HepG2 (cell line): Measurements from ENCODE around the gene SLC22A4. TPM values are rescaled to one million over a fixed set of nuclear protein-coding genes. Genes with fewer than 3 reads are reported as not detected.

Experiments used
- IRX3 ChIP-seq: sonication (generic); formaldehyde crosslinking; IDR thresholded peaks from 2 replicates; pipeline ENCODE4 v1.8.1; 2023; ENCODE audit warnings: mild to moderate bottlenecking, low read depth, missing genetic modification reagents, borderline replicate concordance
- NCOA1 ChIP-seq: sonication (generic); formaldehyde crosslinking; IDR thresholded peaks from 2 replicates; pipeline ENCODE4 v1.9.0; 2021; ENCODE audit warnings: missing genetic modification reagents
- NKX3-1 ChIP-seq: sonication (generic); formaldehyde crosslinking; IDR thresholded peaks from 2 replicates; pipeline ENCODE4 v1.5.0; 2020; ENCODE audit warnings: missing genetic modification reagents
- NR2F6 ChIP-seq, 2 experiments: IDR thresholded peaks; 2 replicates each; pipeline ENCODE4 v1.6.1; 2016; ENCODE audit warnings: antibody characterized with exemption in 1 of 2, mild to moderate bottlenecking in 1 of 2
- RFXANK ChIP-seq: IDR thresholded peaks from 2 replicates; pipeline ENCODE4 v1.6.1; 2016
- STAG1 ChIP-seq: sonication (generic); formaldehyde crosslinking; IDR thresholded peaks from 2 replicates; pipeline ENCODE4 v1.4.0; 2020; ENCODE audit warnings: missing genetic modification reagents
- ZNF318 ChIP-seq: sonication (generic); formaldehyde crosslinking; IDR thresholded peaks from 2 replicates; pipeline ENCODE4 v1.4.0; 2020; ENCODE audit warnings: mild to moderate bottlenecking, missing genetic modification reagents
- ZNF616 ChIP-seq: sonication (generic); formaldehyde crosslinking; IDR thresholded peaks from 2 replicates; pipeline ENCODE4 v1.5.0; 2020; ENCODE audit warnings: low read depth, mild to moderate bottlenecking, missing genetic modification reagents
- ZNF619 ChIP-seq: sonication (generic); formaldehyde crosslinking; IDR thresholded peaks from 2 replicates; pipeline ENCODE4 v1.4.0; 2020; ENCODE audit warnings: mild to moderate bottlenecking, missing genetic modification reagents
- ZNF720 ChIP-seq: sonication (generic); formaldehyde crosslinking; IDR thresholded peaks from 2 replicates; pipeline ENCODE4 v1.4.0; 2020; ENCODE audit warnings: missing genetic modification reagents
- ZUFSP ChIP-seq: sonication (generic); formaldehyde crosslinking; IDR thresholded peaks from 2 replicates; pipeline ENCODE4 v1.9.0; 2021; ENCODE audit warnings: missing genetic modification reagents, mild to moderate bottlenecking, borderline replicate concordance
- polyA plus RNA-seq, 8 experiments: library from polyadenylated mRNA; depleted of rRNA in 3 of 8; stranded (reverse) in 7 of 8; unstranded in 1 of 8; fragments of >200 nt; fragmentation: Illumina TruSeq in 4 of 8; extraction: Trizol in 4 of 8; gene quantifications; 2 replicates each; pipeline versions ENCODE4 v1.2.1 to v1.2.3, GENCODE V29; 2011 to 2016; ENCODE audit warnings: low read depth in 4 of 8, missing spikeins in 1 of 8, mixed read lengths in 1 of 8; ENCODE audit not compliant: insufficient read depth in 1 of 8
- total RNA-seq, 5 experiments: library from RNA; depleted of rRNA; stranded (reverse); fragments of >200 nt; fragmentation: Illumina TruSeq; extraction: Trizol; gene quantifications; 2 replicates each; pipeline ENCODE4 v1.2.3, GENCODE V29; 2016; ENCODE audit warnings: low read depth in 1 of 5
- TF ChIP-seq, protein P1 (sequence below): IDR thresholded peaks from 2 replicates; pipeline ENCODE4 v1.6.1; 2016
- TF ChIP-seq, protein P2 (sequence below): sonication (generic); formaldehyde crosslinking; IDR thresholded peaks from 2 replicates; pipeline ENCODE4 v1.4.0; 2020; ENCODE audit warnings: mild to moderate bottlenecking, low read depth, missing genetic modification reagents

Gene SLC22A4
- total and polyA plus RNA-seq, 2 of the 13 experiments (the other 11 are each of a cell fraction or from before 2014, with no cell fraction given): 0.33 to 0.62 TPM

DNA sequence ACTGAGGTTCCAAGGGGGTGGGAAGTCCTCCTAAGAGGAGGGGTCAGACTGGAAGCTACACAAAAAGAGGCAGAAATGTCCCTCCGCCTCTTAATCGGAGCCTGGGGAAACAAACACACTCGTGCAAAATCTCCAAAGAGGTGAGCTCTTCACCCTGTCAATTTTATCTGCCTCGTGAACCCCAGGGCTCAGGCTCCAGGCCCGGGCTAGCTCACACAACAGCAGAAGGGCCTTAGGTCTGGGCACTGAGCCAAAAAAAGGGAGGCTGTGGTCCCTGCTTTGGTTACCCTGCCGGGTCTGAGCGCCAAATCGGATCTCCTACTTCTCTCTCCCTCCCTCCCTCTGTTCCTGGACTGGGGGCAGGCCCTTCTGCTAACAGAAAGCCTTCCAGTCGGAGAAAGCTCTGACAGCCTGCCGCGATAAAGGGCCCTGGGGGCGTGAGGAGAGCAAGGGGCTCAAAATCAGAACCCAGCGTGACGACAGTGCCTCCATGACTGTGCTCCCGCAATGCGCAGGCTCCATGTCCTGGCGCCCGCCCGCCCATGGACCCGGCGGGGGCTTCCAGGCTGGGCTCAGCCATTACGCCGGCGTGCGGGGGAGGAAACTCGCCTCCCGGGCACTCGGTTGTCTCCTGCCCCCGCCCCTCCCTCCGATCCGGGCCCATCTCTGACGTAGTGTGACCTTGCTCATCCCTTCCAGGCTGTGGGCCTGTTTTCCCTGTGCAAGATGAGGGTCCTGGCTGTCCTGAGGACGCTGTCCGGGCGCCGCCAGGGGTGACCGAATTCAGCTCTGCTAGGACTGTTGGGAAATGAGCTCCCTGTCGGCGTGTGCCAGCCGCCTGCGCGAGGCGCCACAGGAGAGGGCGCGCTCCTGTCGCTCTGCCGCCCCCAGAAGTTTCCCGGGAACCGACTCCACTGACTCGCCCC is 865 bp upstream of the SLC22A4 start (continued):
- TF ChIP-seq ZNF318 (CRISPR knock-in tag): no peak
- no peak for TF ChIP-seq IRX3 (CRISPR knock-in tag)
- TF ChIP-seq STAG1 (CRISPR knock-in tag): no peak
- TF ChIP-seq RFXANK (CRISPR knock-in tag): no peak
- 0 out of 2 replicates have a peak, but pooled peaks have one; percentile 9 for TF ChIP-seq ZNF619 (CRISPR knock-in tag)
- no peak for TF ChIP-seq ZNF616 (CRISPR knock-in tag)
- no peak; the same call in 1 of the 2 replicates for TF ChIP-seq NR2F6 (IDR thresholded peaks at IDR 0.05)
- TF ChIP-seq NR2F6 (CRISPR knock-in tag; IDR thresholded peaks at IDR 0.05): peak; percentile 9; the same call in 1 of the 2 replicates
- TF ChIP-seq, protein P1, sequence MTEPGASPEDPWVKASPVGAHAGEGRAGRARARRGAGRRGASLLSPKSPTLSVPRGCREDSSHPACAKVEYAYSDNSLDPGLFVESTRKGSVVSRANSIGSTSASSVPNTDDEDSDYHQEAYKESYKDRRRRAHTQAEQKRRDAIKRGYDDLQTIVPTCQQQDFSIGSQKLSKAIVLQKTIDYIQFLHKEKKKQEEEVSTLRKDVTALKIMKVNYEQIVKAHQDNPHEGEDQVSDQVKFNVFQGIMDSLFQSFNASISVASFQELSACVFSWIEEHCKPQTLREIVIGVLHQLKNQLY: no peak
- TF ChIP-seq NKX3-1: peak; percentile 32; the same call in 1 of the 2 replicates
- TF ChIP-seq ZNF720 (CRISPR knock-in tag): no peak
- TF ChIP-seq, protein P2, sequence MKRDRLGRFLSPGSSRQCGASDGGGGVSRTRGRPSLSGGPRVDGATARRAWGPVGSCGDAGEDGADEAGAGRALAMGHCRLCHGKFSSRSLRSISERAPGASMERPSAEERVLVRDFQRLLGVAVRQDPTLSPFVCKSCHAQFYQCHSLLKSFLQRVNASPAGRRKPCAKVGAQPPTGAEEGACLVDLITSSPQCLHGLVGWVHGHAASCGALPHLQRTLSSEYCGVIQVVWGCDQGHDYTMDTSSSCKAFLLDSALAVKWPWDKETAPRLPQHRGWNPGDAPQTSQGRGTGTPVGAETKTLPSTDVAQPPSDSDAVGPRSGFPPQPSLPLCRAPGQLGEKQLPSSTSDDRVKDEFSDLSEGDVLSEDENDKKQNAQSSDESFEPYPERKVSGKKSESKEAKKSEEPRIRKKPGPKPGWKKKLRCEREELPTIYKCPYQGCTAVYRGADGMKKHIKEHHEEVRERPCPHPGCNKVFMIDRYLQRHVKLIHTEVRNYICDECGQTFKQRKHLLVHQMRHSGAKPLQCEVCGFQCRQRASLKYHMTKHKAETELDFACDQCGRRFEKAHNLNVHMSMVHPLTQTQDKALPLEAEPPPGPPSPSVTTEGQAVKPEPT (CRISPR knock-in tag): no peak
- no peak; the same call in 1 of the 2 replicates for TF ChIP-seq NCOA1 (CRISPR knock-in tag)
- no peak for TF ChIP-seq ZUFSP
